PC-3 (cell line): Measurements from ENCODE around the gene CEP128. TPM values are rescaled to one million over a fixed set of nuclear protein-coding genes. Genes with fewer than 3 reads are reported as not detected.

Source experiments
- ATAC-seq: fragments of 200-7000 bp; cut with Tn5 transposase; 2 replicates; pipeline ENCODE4 v1.9.1; 2020; ENCODE audit warnings: mild to moderate bottlenecking, moderate library complexity
- BruUV-seq: library from RNA; stranded (reverse); fragments of 400-500 nt; replicated peaks from 2 replicates; lab custom pipeline; 2021; lab: Mats Ljungman, UMichigan
- CTCF ChIA-PET: fragments of 300-600 bp; sonication (Branson Sonifier 250); formaldehyde crosslinking; loops from one replicate; lab custom pipeline; 2022; ENCODE audit warnings: antibody characterized with exemption; lab: Charles Lee
- POLR2A ChIA-PET: fragments of 300-600 bp; sonication (Branson Sonifier 250); formaldehyde crosslinking; loops from one replicate; lab custom pipeline; 2022; ENCODE audit warnings: antibody characterized with exemption; ENCODE audit not compliant: unreplicated experiment; lab: Charles Lee
- DNase-seq: peaks from one replicate; pipeline ENCODE4 v3.0.0-alpha.2; 2015
- H2AFZ ChIP-seq: fragments of 300-600 bp; sonication (generic); 2 replicates; pipeline ENCODE4 v1.6.0; 2016; ENCODE audit warnings: antibody characterized with exemption, low read length
- H3F3A ChIP-seq: fragments of 300-600 bp; sonication (generic); one replicate; pipeline ENCODE4 v1.6.0; 2017; ENCODE audit warnings: antibody characterized with exemption, low read length, control low read depth, mild to moderate bottlenecking; ENCODE audit not compliant: unreplicated experiment
- H3K27ac ChIP-seq: fragments of 300-600 bp; sonication (generic); 2 replicates; pipeline ENCODE4 v1.5.1; 2016; ENCODE audit warnings: mild to moderate bottlenecking, low read length
- H3K27me3 ChIP-seq: fragments of 300-600 bp; sonication (generic); 2 replicates; pipeline ENCODE4 v1.6.1; 2016; ENCODE audit warnings: low read length, mixed read lengths
- H3K36me3 ChIP-seq: fragments of 300-600 bp; sonication (generic); 2 replicates; pipeline ENCODE4 v1.6.1; 2016; ENCODE audit warnings: low read depth, mixed run types, low read length, mixed read lengths
- H3K4me1 ChIP-seq: fragments of 300-600 bp; sonication (generic); 2 replicates; pipeline ENCODE4 v1.5.1; 2016; ENCODE audit warnings: low read length; ENCODE audit not compliant: insufficient read depth
- H3K4me2 ChIP-seq: fragments of 300-600 bp; sonication (generic); 2 replicates; pipeline ENCODE4 v1.6.0; 2016; ENCODE audit warnings: low read length
- H3K4me3 ChIP-seq: fragments of 300-600 bp; sonication (generic); 2 replicates; pipeline ENCODE4 v1.5.1; 2016; ENCODE audit warnings: mild to moderate bottlenecking, low read length, mixed read lengths
- H3K79me2 ChIP-seq: fragments of 300-600 bp; sonication (generic); 2 replicates; pipeline ENCODE4 v1.6.1; 2017; ENCODE audit warnings: low read length, mixed read lengths
- H3K9ac ChIP-seq: fragments of 300-600 bp; sonication (generic); 2 replicates; pipeline ENCODE4 v1.6.0; 2016; ENCODE audit warnings: mild to moderate bottlenecking, low read length
- H3K9me2 ChIP-seq: fragments of 300-600 bp; sonication (generic); replicated peaks from 2 replicates; pipeline ENCODE4 v1.6.1; 2016; ENCODE audit warnings: mixed run types, low read length, mixed read lengths
- H3K9me3 ChIP-seq: fragments of 300-600 bp; sonication (generic); 2 replicates; pipeline ENCODE4 v1.6.1; 2016; ENCODE audit warnings: low read length, mixed read lengths
- H4K20me1 ChIP-seq: fragments of 300-600 bp; sonication (generic); 2 replicates; pipeline ENCODE4 v1.6.1; 2016; ENCODE audit warnings: low read length, mixed read lengths
- EZH2 ChIP-seq: fragments of 300-600 bp; sonication (generic); IDR thresholded peaks from one replicate; pipeline ENCODE4 v1.6.1; 2017; ENCODE audit warnings: antibody characterized with exemption, mild to moderate bottlenecking, low read length; ENCODE audit not compliant: unreplicated experiment
- EZH2phosphoT487 ChIP-seq: fragments of 300-600 bp; sonication (generic); IDR thresholded peaks from 2 replicates; pipeline ENCODE4 v1.6.1; 2018; ENCODE audit warnings: mild to moderate bottlenecking, antibody characterized with exemption, low read length, borderline replicate concordance
- intact Hi-C: fragments of 100-400 bp; cut with micrococcal nuclease; formaldehyde crosslinking; loops from 2 replicates; pipeline ENCODE4 v1.9.0; 2023
- total RNA-seq: library from RNA; depleted of rRNA; stranded (reverse); fragments of >200 nt; gene quantifications from 2 replicates; pipeline ENCODE4 v1.2.3, GENCODE V29; 2014
- TF ChIP-seq, protein P1 (sequence below): fragments of 300-600 bp; sonication (generic); conservative IDR thresholded peaks from 2 replicates; pipeline ENCODE4 v1.5.1; 2017; ENCODE audit warnings: antibody characterized with exemption, low read depth, mild to moderate bottlenecking, low read length

CEP128 gene
- total RNA-seq, 1 experiment from 2014 or later, result 11.6 TPM

DNA sequence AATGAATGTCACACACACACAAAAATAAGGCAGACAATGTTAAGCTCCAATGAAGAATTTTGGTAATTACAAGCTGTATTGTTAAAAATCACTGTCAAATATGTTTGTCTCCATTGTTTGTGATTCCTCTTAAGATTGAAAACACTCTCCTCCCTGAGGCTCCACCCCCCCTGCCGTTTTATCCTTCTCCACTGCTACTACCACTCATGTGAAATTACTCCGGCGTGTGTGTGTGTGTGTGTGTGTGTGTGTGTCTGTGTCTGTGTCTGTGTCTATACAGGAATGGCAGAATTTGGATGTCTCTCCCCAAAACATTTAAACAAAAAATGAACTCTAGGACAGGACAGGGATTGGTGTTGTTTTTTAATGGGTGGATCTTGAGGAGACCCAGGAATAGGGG lies 365.1 kb downstream of the CEP128 start:
- Histone ChIP-seq H3K36me3 (no peaks in the 10 kb centered on the region), H3K4me1 (peaks cover 16% of the 10 kb centered on the region), H3K9me3 (no peaks in the 10 kb centered on the region), H3K9me2 (no peaks in the 10 kb centered on the region), H3K79me2 (no peaks in the 10 kb centered on the region), H3K27ac (no peak overlapping the region), H3K9ac (no peak overlapping the region), H4K20me1 (no peaks in the 10 kb centered on the region), H3K27me3 (no peaks in the 10 kb centered on the region), H3K4me2 (no peak overlapping the region), H3K4me3 (no peak overlapping the region), H2AFZ (no peak overlapping the region), H3F3A (no peaks in the 10 kb centered on the region)
- no peak for DNase-seq
- TF ChIP-seq EZH2 (no peak), EZH2phosphoT487 (no peak)
- TF ChIP-seq, protein P1, sequence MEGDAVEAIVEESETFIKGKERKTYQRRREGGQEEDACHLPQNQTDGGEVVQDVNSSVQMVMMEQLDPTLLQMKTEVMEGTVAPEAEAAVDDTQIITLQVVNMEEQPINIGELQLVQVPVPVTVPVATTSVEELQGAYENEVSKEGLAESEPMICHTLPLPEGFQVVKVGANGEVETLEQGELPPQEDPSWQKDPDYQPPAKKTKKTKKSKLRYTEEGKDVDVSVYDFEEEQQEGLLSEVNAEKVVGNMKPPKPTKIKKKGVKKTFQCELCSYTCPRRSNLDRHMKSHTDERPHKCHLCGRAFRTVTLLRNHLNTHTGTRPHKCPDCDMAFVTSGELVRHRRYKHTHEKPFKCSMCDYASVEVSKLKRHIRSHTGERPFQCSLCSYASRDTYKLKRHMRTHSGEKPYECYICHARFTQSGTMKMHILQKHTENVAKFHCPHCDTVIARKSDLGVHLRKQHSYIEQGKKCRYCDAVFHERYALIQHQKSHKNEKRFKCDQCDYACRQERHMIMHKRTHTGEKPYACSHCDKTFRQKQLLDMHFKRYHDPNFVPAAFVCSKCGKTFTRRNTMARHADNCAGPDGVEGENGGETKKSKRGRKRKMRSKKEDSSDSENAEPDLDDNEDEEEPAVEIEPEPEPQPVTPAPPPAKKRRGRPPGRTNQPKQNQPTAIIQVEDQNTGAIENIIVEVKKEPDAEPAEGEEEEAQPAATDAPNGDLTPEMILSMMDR, result no peak
- intact Hi-C loops, result no loop called here
- ChIA-PET POLR2A (no interaction called here), CTCF (no interaction called here)
- no TSS peak for BruUV-seq
- ATAC-seq, result no peak

DNA sequence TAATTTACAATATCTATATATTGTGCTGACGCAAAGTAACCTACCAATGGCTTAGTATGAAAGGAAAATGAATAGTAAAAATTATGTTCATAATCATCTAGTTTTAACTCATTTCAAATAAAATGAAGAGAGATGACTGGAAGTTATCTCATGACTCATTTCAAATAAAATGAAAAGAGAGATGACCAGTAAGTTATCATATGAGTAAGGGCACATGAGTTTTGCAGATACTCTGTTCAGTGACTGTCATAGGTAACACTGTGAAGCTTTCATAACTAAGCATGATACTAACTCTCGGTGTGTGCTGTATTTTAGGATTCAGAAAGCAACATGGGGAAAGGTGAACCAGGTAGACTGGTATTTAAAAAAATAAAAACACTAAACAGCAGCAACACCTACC lies 365.8 kb downstream of the CEP128 start:
- no TSS peak for BruUV-seq
- H3K4me1 ChIP-seq, result peaks cover 22% of the 10 kb centered on the region
- no peaks in the 10 kb centered on the region for H3K9me2 ChIP-seq
- no peak overlapping the region for H2AFZ ChIP-seq
- ChIA-PET POLR2A (no interaction called here), CTCF (no interaction called here)
- H3K4me2 ChIP-seq, result no peak overlapping the region
- H3K4me3 ChIP-seq, result no peak overlapping the region
- intact Hi-C loops, result no loop called here
- H3K27ac ChIP-seq, result no peak overlapping the region
- TF ChIP-seq, protein P1, result no peak
- TF ChIP-seq EZH2 (no peak), EZH2phosphoT487 (no peak)
- no peaks in the 10 kb centered on the region for H3K36me3 ChIP-seq
- peak; percentile 64 for ATAC-seq
- no peaks in the 10 kb centered on the region for H3K79me2 ChIP-seq
- H3K9me3 ChIP-seq, result no peaks in the 10 kb centered on the region
- H3K9ac ChIP-seq, result no peak overlapping the region
- H4K20me1 ChIP-seq, result no peaks in the 10 kb centered on the region
- no peaks in the 10 kb centered on the region for H3K27me3 ChIP-seq
- peak; percentile 34 for DNase-seq
- no peaks in the 10 kb centered on the region for H3F3A ChIP-seq

DNA sequence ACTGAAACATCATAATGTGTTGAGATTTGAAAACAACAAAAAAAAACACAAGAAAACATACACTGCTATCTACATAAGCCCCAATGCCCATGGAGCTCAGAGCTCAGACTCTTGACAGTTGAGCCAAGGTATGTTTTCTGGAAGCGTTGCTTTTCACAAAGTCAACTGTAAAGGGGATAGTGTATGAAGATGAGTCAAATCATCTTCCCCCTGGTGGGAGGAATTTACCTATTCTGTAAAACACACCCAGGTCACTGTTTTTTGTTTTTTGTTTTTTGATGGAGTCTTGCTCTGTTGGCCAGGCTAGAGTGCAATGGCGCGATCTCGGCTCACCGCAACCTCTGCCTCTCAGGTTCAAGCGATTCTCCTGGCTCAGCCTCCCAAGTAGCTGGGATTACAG lies 368.9 kb downstream of the CEP128 start:
- TF ChIP-seq EZH2 (no peak), EZH2phosphoT487 (no peak)
- TF ChIP-seq, protein P1, result no peak
- Histone ChIP-seq H3K4me1 (peaks cover 51% of the 10 kb centered on the region), H2AFZ (no peak overlapping the region), H3K27me3 (no peaks in the 10 kb centered on the region), H3K79me2 (no peaks in the 10 kb centered on the region), H3K4me2 (no peak overlapping the region), H3K9me3 (no peaks in the 10 kb centered on the region), H4K20me1 (no peaks in the 10 kb centered on the region), H3K27ac (no peak overlapping the region), H3F3A (no peaks in the 10 kb centered on the region), H3K36me3 (no peaks in the 10 kb centered on the region), H3K4me3 (no peak overlapping the region), H3K9me2 (no peaks in the 10 kb centered on the region), H3K9ac (no peak overlapping the region)
- ATAC-seq (no peak), DNase-seq (no peak)
- ChIA-PET POLR2A (no interaction called here), CTCF (no interaction called here)
- BruUV-seq, result no TSS peak
- intact Hi-C loops, result loop anchor here (5.0 kb wide), 1 partner anchor 275 kb away; no protein-coding TSS in a partner anchor
